ENCODE results near the gene TRPC4.

DNA sequence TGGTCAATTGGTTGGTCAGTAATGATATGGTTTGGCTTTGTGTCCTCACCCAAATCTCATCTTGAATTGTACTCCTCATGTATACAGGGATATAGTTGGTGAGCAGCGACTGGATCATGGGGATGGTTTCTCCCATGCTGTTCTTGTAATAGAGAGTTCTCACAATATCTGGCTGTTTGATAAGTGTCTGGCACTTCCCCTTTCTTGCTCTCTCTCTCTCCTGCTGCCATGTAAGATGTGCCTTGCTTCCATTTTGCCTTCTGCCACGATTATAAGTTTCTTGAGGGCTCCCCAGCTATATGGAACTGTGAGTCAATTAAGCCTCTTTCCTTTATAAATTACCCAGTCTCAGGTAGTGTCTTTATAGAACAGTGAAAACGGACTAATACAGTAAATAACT, 120.7 kb downstream of the TRPC4 start:
- TF ChIP-seq, protein P1, sequence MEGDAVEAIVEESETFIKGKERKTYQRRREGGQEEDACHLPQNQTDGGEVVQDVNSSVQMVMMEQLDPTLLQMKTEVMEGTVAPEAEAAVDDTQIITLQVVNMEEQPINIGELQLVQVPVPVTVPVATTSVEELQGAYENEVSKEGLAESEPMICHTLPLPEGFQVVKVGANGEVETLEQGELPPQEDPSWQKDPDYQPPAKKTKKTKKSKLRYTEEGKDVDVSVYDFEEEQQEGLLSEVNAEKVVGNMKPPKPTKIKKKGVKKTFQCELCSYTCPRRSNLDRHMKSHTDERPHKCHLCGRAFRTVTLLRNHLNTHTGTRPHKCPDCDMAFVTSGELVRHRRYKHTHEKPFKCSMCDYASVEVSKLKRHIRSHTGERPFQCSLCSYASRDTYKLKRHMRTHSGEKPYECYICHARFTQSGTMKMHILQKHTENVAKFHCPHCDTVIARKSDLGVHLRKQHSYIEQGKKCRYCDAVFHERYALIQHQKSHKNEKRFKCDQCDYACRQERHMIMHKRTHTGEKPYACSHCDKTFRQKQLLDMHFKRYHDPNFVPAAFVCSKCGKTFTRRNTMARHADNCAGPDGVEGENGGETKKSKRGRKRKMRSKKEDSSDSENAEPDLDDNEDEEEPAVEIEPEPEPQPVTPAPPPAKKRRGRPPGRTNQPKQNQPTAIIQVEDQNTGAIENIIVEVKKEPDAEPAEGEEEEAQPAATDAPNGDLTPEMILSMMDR (IDR thresholded peaks at IDR 0.05) = no peak
- no peak for TF ChIP-seq EZH2 (IDR thresholded peaks at IDR 0.05; ENCODE audit: borderline replicate concordance, insufficient read depth, low read depth, low read length, poor library complexity, severe bottlenecking)
